NCI-H1694 treated with DMSO at 0.1 percent for 48 hours (cell line): ENCODE data around the gene VPS13D.

Experiments used
- DNase-seq: peaks from one replicate; lab custom pipeline; 2025; lab: John Stamatoyannopoulos, UW

Gene VPS13D

GRCh38 chr1:12433323-12434053, 203.7 kb downstream of the VPS13D start:
- DNase-seq: no peak

- no peak for DNase-seq
Observed at GRCh38 chr1:12434174-12434573, 204.3 kb downstream of the VPS13D start.

GRCh38 chr1:12434686-12435085, 204.9 kb downstream of the VPS13D start:
- no peak for DNase-seq

GRCh38 chr1:12435639-12436344, 206.0 kb downstream of the VPS13D start:
- DNase-seq: no peak

GRCh38 chr1:12436345-12436658, 206.5 kb downstream of the VPS13D start:
- DNase-seq: no peak

GRCh38 chr1:12436817-12437599, 207.2 kb downstream of the VPS13D start:
- no peak for DNase-seq

GRCh38 chr1:12437629-12438028, 207.8 kb downstream of the VPS13D start:
- DNase-seq: no peak

- no peak for DNase-seq
Observed at GRCh38 chr1:12438349-12438924, 208.6 kb downstream of the VPS13D start.

- DNase-seq: no peak
Observed at GRCh38 chr1:12439073-12439472, 209.2 kb downstream of the VPS13D start.

GRCh38 chr1:12441414-12442105, 211.7 kb downstream of the VPS13D start:
- no peak for DNase-seq

GRCh38 chr1:12442217-12442616, 212.4 kb downstream of the VPS13D start:
- no peak for DNase-seq

- no peak for DNase-seq
Observed at GRCh38 chr1:12443151-12443550, 213.3 kb downstream of the VPS13D start.

- no peak for DNase-seq
Observed at GRCh38 chr1:12444329-12444841, 214.6 kb downstream of the VPS13D start.

GRCh38 chr1:12445257-12445656, 215.4 kb downstream of the VPS13D start:
- DNase-seq: no peak

- no peak for DNase-seq
Observed at GRCh38 chr1:12446593-12446992, 216.8 kb downstream of the VPS13D start.

- DNase-seq: no peak
Observed at GRCh38 chr1:12447307-12447706, 217.5 kb downstream of the VPS13D start.

GRCh38 chr1:12447849-12448312, 218.1 kb downstream of the VPS13D start:
- no peak for DNase-seq

GRCh38 chr1:12448746-12449177, 218.9 kb downstream of the VPS13D start:
- DNase-seq: no peak

- DNase-seq: peak; percentile 69
Observed at GRCh38 chr1:12450090-12450755, 220.4 kb downstream of the VPS13D start.

GRCh38 chr1:12450756-12451559, 221.1 kb downstream of the VPS13D start:
- no peak for DNase-seq
